Measurements from ENCODE around the gene RPL15.

RPL15 gene

GRCh38 chr3:23932571-23932970 lies 15.6 kb downstream of the RPL15 start:
- no peak for DNase-seq

DNA sequence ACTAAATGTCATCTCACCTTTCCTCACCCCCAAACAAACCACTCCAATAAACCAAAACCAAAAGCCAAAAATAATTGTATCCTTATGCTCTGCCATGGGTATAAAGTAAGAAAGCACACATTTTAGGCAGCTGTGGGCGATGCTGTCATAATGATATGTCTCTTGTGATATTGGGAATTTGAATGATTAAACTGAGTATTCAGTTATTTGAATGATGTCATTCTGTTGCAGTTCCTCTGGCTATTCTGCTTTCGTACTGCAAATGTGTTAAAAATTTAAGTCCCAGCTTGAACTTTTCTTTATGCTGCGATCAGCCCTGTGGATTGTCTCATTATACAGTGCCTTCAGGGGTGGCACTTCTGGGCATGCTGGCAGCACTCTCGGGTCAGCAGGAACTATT lies 17.3 kb downstream of the RPL15 start:
- no peak for DNase-seq

DNA sequence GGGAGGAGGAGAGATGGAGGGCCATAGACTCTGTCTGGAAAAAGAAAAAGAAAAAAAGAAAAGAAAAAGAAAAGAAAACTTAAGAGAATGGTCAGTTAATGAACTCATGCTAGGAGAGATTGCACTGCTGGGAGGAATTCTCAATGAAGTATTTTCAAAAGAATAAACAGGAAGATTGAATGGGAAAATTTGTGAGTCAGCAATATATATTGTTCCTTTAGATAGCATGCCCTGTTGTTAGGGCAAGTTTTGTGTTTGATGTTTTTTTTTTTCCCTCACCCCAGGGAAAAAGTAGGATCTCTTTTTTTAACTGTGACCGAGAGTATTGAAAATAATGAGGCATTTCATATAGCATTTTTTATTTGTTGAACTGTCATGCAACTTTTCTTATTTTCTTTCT lies 20.4 kb downstream of the RPL15 start:
- no peak for DNase-seq

DNA sequence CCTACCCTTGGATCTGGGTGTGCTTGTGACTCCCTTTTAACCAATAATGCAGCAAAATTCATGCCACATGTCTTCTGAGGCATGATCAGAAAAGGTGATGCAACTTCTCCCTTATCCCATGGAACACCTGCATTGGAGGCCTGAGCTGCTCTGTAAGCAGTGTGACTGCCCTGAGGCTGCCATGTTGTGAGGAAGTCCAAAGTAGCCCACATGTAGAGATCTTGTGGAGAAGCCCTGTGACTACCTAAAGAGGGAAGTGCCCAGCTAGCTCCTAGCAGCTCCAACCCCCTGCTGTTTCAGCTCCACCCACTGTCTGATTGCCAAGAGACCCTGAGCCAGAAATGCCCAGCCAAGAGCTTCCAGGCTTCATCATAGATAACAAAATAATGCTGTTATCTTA lies 21.8 kb downstream of the RPL15 start:
- DNase-seq = no peak

DNA sequence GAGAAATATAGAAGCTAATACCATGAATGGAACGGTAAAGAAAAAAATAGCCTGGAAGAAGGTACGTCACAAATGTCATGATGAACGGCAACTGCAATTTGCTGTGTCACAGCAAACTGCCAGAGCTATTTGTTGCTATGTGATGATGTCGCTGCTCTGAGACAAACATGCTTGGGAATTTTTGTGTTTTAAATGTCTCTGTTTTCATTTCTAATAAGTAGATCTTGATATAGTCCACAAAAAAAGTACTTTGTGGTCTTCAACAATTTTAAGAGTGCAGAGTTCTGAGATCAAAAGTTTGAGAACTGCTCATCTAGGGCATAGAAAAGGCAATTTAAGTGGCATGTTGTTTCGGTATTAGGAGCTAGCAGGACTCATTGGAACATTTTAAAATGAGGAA lies 23.8 kb downstream of the RPL15 start:
- DNase-seq = no peak

DNA sequence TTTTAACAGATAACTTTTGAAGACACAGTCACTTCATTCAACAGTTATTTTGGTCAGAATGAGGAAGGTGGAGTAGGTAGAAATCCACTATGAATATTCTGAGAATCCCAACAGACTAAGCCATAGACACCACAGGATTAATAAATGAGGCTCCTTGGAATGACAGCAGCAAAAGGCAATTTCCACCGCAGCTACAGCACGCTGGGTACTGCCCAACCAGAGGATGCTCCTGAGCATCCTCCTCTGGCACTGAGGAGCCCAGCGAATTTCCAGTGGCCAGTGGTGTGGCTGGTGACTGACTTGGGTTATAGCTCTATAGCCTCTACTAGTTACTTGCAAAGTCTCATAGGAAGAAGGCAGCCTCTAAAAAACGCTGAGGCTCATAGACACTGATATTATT lies 24.5 kb downstream of the RPL15 start:
- DNase-seq = no peak

DNA sequence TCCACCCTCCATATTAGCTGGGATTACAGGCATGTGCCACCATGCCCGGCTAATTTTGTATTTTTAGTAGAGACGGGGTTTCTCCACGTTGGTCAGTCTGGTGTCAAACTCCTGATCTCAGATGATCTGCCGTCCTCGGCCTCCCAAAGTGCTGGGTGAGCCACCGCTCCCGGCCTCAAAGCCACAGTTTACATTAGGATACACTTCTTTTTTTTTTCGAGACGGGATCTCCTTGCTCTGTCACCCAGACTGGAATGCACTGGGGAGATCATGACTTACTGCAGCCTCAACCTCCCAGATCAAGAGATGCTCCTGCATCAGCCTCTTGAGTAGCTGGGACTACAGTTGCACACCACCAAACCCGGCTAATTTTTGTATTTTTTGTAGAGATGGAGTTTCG lies 25.6 kb downstream of the RPL15 start:
- DNase-seq = no peak

GRCh38 chr3:23944007-23944783 lies 27.3 kb downstream of the RPL15 start:
- DNase-seq = peak in 1 of 14 donors; percentile 64

DNA sequence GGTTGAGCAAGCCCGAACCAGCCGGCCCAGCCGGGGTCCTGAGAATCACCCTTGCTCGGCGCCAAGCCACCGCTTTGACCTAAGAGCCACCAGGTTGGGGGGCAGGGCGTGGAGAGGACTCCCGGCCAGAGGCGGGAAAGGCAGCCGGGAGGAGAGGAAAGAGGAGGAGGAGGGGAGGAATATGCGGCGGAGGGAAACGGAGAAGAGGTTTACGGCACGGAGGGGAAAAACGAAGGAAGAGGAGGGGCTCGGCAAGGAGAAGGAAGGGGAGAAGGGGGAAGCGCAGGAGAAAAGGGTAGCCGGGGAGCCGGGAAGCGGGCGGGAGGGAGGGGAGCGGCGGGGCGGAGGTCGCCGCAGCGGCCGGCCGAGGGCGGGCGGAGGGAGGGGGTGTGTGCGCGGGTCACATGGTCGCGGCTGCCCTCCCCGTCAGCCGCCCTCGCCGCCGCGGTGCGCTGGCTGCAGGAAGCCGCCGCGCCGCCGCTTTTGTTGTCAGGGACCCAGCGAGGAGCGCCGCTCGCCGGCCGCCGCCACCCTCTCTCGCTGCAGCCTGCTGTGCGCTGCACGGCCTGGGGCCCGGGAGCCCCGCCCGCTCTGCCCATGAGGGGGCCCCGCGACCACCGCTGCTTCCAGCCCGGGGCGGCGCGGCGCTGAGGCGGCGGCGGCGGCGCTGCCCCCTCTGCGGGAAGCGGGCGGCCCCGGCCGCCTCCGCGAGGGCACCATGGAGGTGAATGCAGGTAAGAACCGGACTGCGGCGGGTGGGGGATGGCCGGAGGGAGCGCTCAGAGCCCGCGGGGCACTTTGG lies 28.1 kb downstream of the RPL15 start, which contains the start of gene NR1D2:
Gene NR1D2 (plus strand): TSS at position 426 of the 802 bp plus-strand sequence. CDS start 293 bp downstream, at position 719.
- peak in 13 of 14 donors; percentile 48 to 87 (median 78) for DNase-seq

GRCh38 chr3:23945663-23945912 lies 28.7 kb downstream of the RPL15 start:
- DNase-seq = no peak

GRCh38 chr3:23945913-23946687 lies 29.2 kb downstream of the RPL15 start:
- peak; percentile 82 to 99 (median 96) for DNase-seq

DNA sequence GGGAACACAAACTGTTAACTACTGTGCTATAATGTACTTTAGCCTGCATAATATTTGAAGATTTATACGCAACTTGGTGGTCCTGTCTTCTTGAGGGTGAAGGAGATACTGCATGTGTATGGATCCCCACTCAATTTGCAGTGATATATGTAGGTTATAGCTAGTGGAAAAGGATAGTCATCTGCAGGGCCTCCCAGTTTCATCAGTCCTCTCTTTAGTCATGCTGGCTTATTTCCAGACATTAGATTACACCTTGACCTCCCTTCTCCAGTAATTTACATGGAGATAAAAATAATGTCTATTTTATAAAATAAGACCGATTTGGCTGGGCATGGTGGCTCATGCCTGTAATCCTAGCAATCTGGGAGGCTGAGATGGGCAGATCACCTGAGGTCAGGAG lies 31.8 kb downstream of the RPL15 start:
- no peak for DNase-seq

DNA sequence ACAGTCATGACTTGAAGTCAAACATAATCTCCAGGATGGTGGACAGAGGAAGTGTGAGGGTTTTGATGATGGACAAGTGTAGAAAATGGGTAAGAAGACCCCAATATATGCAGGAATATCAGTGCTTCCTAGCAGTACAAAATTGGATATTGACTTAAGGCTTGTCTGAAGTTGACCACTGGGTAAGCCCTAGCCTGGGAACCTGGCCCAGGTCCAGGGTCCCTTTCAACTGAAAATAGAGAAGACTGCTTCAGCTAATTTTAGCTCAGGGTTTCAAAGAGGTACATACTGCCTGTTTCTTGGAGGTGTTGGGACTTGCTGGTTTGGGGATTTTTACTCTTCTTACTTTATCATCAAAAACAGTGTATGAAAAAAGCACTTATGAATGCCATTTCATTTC lies 32.9 kb downstream of the RPL15 start:
- DNase-seq = peak in 3 of 14 donors; percentile 4 to 13 (median 6)

GRCh38 chr3:23950293-23950692 lies 33.4 kb downstream of the RPL15 start:
- DNase-seq = peak in 1 of 14 donors; percentile 2

- DNase-seq = no peak
Observed at GRCh38 chr3:23952646-23953045, 35.7 kb downstream of the RPL15 start.

DNA sequence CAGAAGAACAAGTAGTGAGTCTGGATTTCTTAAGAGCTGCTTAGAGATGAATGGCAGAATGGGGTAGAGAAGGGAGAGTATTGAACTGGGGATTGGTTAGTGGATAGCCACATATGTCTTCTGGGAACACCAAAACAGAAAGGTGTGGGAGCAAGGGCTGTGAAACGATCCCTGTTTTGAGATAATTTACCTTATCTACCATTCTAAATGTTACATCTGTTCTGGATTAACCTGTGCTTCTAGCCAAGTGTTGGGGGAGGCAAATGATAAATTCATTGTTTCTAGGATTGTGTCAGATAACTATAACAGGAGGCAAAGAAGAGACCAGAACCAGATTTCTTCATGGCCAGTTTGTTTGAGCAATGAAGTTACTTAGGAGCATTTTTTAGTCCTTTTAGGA lies 36.6 kb downstream of the RPL15 start:
- DNase-seq = no peak

GRCh38 chr3:23954144-23954543 lies 37.2 kb downstream of the RPL15 start:
- DNase-seq = no peak

DNA sequence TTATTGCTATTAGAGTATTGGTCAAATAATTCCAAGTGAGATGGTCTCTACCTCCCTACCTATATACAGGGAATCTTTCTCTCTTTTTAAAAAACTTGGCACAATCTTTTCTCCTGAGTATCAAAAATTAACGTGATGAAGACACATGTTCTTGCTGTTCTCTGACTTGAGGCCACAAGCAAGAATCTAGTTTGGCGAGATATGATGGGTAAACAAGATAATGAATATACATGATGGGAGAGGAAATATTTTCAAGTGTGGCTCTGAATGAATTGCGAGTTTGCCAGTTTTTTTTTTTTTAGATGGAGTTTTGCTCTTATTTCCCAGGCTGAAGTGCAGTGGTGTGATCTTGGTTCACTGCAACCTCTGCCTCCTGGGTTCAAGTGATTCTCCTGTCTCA lies 39.8 kb downstream of the RPL15 start:
- no peak for DNase-seq

GRCh38 chr3:23959135-23959900 lies 42.4 kb downstream of the RPL15 start:
- DNase-seq = no peak

DNA sequence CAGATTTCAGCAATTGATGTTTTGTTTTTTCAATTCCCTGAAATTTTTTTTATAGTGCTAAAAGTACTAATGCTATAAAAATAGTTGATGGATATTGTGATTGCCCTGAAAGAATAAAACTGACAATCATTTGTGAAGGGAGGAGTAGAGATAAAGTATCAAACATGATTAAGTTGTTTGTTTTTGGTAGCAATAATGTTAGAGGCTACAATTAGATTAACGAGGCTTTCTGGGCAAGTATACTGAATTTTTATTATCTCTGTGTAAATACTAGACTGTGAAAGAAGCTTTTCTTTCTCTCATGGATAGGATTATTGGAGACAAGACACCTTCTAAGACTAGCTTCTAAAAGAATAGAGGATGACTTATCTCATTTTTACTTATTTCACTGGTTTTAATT lies 43.7 kb downstream of the RPL15 start:
- no peak for DNase-seq

GRCh38 chr3:23961066-23961465 lies 44.1 kb downstream of the RPL15 start:
- DNase-seq = no peak

DNA sequence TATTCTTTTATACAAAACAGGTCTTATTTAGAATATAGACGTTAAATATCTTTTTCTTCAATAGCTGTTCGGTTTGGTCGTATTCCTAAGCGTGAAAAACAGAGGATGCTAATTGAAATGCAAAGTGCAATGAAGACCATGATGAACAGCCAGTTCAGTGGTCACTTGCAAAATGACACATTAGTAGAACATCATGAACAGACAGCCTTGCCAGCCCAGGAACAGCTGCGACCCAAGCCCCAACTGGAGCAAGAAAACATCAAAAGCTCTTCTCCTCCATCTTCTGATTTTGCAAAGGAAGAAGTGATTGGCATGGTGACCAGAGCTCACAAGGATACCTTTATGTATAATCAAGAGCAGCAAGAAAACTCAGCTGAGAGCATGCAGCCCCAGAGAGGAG lies 45.0 kb downstream of the RPL15 start:
- DNase-seq = peak in 1 of 14 donors; percentile 5

All from C1 segment of cervical spinal cord (tissue), 14 donors.